Hematopoietic multipotent progenitor cell treated with erythropoietin and hydrocortisone succinate and interleukin-3 and kit ligand, for 4 days (in vitro differentiated cells): ENCODE measurements around the gene LRSAM1.
A peak's percentile ranks its signal among the peaks of the same experiment; 100 is the strongest.

Experiments
- DNase-seq: peaks from one replicate; pipeline ENCODE4 v3.0.0-alpha.2; 2015

Gene LRSAM1

GRCh38 chr9:127450830-127451607, at the start of gene LRSAM1, which contains the start of gene RPL12:
LRSAM1 (plus strand) TSS chr9:127451510; CDS start chr9:127454528, 3,018 bp downstream.
RPL12 (minus strand) TSS chr9:127451406; CDS start chr9:127451317, 89 bp downstream.
- peak; percentile 97 for DNase-seq

- DNase-seq: no peak
Observed at GRCh38 chr9:127402401-127403090, 48.8 kb upstream of the LRSAM1 start.

GRCh38 chr9:127403507-127404192, 47.7 kb upstream of the LRSAM1 start:
- no peak for DNase-seq

- no peak for DNase-seq
Observed at GRCh38 chr9:127404631-127405030, 46.7 kb upstream of the LRSAM1 start.

- no peak for DNase-seq
Observed at GRCh38 chr9:127405344-127406125, 45.8 kb upstream of the LRSAM1 start.

GRCh38 chr9:127406799-127407491, 44.4 kb upstream of the LRSAM1 start:
- peak; percentile 25 for DNase-seq

GRCh38 chr9:127407492-127407843, 43.8 kb upstream of the LRSAM1 start:
- DNase-seq: no peak

GRCh38 chr9:127411122-127411521, 40.2 kb upstream of the LRSAM1 start:
- DNase-seq: no peak

- DNase-seq: no peak
Observed at GRCh38 chr9:127415141-127415540, 36.2 kb upstream of the LRSAM1 start.

GRCh38 chr9:127415657-127416056, 35.7 kb upstream of the LRSAM1 start:
- no peak for DNase-seq

- no peak for DNase-seq
Observed at GRCh38 chr9:127417131-127418036, 33.9 kb upstream of the LRSAM1 start.

GRCh38 chr9:127418037-127418471, 33.3 kb upstream of the LRSAM1 start:
- DNase-seq: peak; percentile 80

- no peak for DNase-seq
Observed at GRCh38 chr9:127419348-127419747, 32.0 kb upstream of the LRSAM1 start.

GRCh38 chr9:127421057-127421456, 30.3 kb upstream of the LRSAM1 start:
- no peak for DNase-seq

GRCh38 chr9:127422133-127422782, 29.1 kb upstream of the LRSAM1 start:
- peak; percentile 36 for DNase-seq

- DNase-seq: no peak
Observed at GRCh38 chr9:127422787-127423186, 28.5 kb upstream of the LRSAM1 start.

- no peak for DNase-seq
Observed at GRCh38 chr9:127423476-127423933, 27.8 kb upstream of the LRSAM1 start.

- peak; percentile 96 for DNase-seq
Observed at GRCh38 chr9:127423934-127424675, 27.2 kb upstream of the LRSAM1 start, which contains the start of gene ZNF79. ZNF79 (plus strand) TSS chr9:127424382; CDS start chr9:127424788, 406 bp downstream.

- peak; percentile 55 for DNase-seq
Observed at GRCh38 chr9:127424676-127424999, 26.7 kb upstream of the LRSAM1 start.

GRCh38 chr9:127426756-127427155, 24.6 kb upstream of the LRSAM1 start:
- no peak for DNase-seq
